Loucy (cell line): ENCODE results near the gene NUB1.

Experiments
- CTCF ChIP-seq: fragments of 200-600 bp; sonication (generic); conservative IDR thresholded peaks from 2 replicates; pipeline ENCODE4 v1.5.1; 2014; ENCODE audit warnings: mild to moderate bottlenecking, antibody characterized with exemption, low read length
- EZH2phosphoT487 ChIP-seq: fragments of 200-600 bp; IDR thresholded peaks from 2 replicates; pipeline ENCODE4 v1.6.1; 2018; ENCODE audit warnings: antibody characterized with exemption, mild to moderate bottlenecking, moderate library complexity, borderline replicate concordance

- TF ChIP-seq CTCF, result no peak
- TF ChIP-seq EZH2phosphoT487, result no peak
Observed at GRCh38 chr7:151340794-151341356, 737 bp upstream of the NUB1 start.
